ENCODE measurements around the gene ELF4.

- TF ChIP-seq, protein P1, sequence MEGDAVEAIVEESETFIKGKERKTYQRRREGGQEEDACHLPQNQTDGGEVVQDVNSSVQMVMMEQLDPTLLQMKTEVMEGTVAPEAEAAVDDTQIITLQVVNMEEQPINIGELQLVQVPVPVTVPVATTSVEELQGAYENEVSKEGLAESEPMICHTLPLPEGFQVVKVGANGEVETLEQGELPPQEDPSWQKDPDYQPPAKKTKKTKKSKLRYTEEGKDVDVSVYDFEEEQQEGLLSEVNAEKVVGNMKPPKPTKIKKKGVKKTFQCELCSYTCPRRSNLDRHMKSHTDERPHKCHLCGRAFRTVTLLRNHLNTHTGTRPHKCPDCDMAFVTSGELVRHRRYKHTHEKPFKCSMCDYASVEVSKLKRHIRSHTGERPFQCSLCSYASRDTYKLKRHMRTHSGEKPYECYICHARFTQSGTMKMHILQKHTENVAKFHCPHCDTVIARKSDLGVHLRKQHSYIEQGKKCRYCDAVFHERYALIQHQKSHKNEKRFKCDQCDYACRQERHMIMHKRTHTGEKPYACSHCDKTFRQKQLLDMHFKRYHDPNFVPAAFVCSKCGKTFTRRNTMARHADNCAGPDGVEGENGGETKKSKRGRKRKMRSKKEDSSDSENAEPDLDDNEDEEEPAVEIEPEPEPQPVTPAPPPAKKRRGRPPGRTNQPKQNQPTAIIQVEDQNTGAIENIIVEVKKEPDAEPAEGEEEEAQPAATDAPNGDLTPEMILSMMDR (IDR thresholded peaks at IDR 0.05): no peak
- no peak for TF ChIP-seq POLR2A (IDR thresholded peaks at IDR 0.05)
Measured at GRCh38 chrX:130158311-130158710, 48.0 kb upstream of the ELF4 start.

Measured in transverse colon (tissue), 3 donors.